Anterior cingulate cortex (tissue), 58 donors: ENCODE results near the gene BEST1.
"Not testable (repeated sequence)": the region's sequence is repeated elsewhere in the genome, so short reads cannot be mapped to it uniquely, and the experiment has no call there.

Experiments
- DNase-seq, 58 donors: peaks; one replicate each; lab custom pipeline; 2025; lab: John Stamatoyannopoulos, UW

Gene BEST1

GRCh38 chr11:61962213-61963015 is 12.3 kb downstream of the BEST1 start:
- no peak for DNase-seq

GRCh38 chr11:61963016-61963281 is 12.8 kb downstream of the BEST1 start:
- DNase-seq, result peak in 1 of 58 donors; percentile 27

GRCh38 chr11:61963282-61964057 is 13.3 kb downstream of the BEST1 start:
- DNase-seq, result peak in 3 of 58 donors; percentile 33 to 70 (median 59)

GRCh38 chr11:61964058-61964665 is 14.0 kb downstream of the BEST1 start:
- DNase-seq, result no peak

- not testable (repeated sequence) for DNase-seq
These were observed 14.6 kb downstream of the BEST1 start for GRCh38 chr11:61964666-61965271.

- DNase-seq, result peak in 2 of 58 donors; percentile 50 to 73
These were observed 16.6 kb downstream of the BEST1 start for GRCh38 chr11:61966734-61967115.

- DNase-seq, result peak; percentile 38 to 96 (median 90)
These were observed 17.2 kb downstream of the BEST1 start, which contains the start of gene FTH1 for GRCh38 chr11:61967116-61967923. Gene FTH1 (minus strand): TSS chr11:61967634. CDS start chr11:61967425, 209 bp downstream.

GRCh38 chr11:61967924-61968757 is 18.0 kb downstream of the BEST1 start:
- DNase-seq, result peak in 31 of 58 donors; percentile 39 to 84 (median 68)

- DNase-seq, result no peak
These were observed 18.7 kb downstream of the BEST1 start for GRCh38 chr11:61968758-61969390.

GRCh38 chr11:61969391-61969758 is 19.2 kb downstream of the BEST1 start:
- DNase-seq, result no peak

- no peak for DNase-seq
These were observed 19.9 kb downstream of the BEST1 start for GRCh38 chr11:61969838-61970662.

GRCh38 chr11:61971248-61972111 is 21.3 kb downstream of the BEST1 start:
- peak; percentile 51 to 98 (median 92) for DNase-seq

- DNase-seq, result no peak
These were observed 22.0 kb downstream of the BEST1 start for GRCh38 chr11:61972112-61972671.

GRCh38 chr11:61972672-61973475 is 22.7 kb downstream of the BEST1 start:
- DNase-seq, result no peak

GRCh38 chr11:61973476-61974162 is 23.5 kb downstream of the BEST1 start:
- no peak for DNase-seq
